Neural cell (in vitro differentiated cells): Measurements from ENCODE around the gene POLQ. TPM values are rescaled to one million over a fixed set of nuclear protein-coding genes. Genes with fewer than 3 reads are reported as not detected.
"Not testable (repeated sequence)": the region's sequence is repeated elsewhere in the genome, so short reads cannot be mapped to it uniquely, and the experiment has no call there.

Experiments used
- H2AFZ ChIP-seq: fragments of 200-600, 300-800 bp; sonication (generic), shearing (Covaris generic); 2 replicates; pipeline ENCODE4 v1.6.0; 2014; ENCODE audit warnings: low read depth, mild to moderate bottlenecking, antibody characterized with exemption, low read length, moderate library complexity
- H3F3A ChIP-seq: fragments of 200-600 bp; shearing (Covaris generic); 2 replicates; pipeline ENCODE4 v1.6.1; 2016; ENCODE audit warnings: mild to moderate bottlenecking, moderate library complexity, mixed read lengths, antibody characterized with exemption, low read length; ENCODE audit not compliant: insufficient read depth, poor library complexity, severe bottlenecking
- H3K27ac ChIP-seq: fragments of 200-600, 300-800 bp; sonication (generic), shearing (Covaris generic); 2 replicates; pipeline ENCODE4 v1.5.1; 2014; ENCODE audit warnings: mild to moderate bottlenecking, low read length, moderate library complexity
- H3K27me3 ChIP-seq: fragments of 300-800, 200-600 bp; sonication (generic), shearing (Covaris generic); 2 replicates; pipeline ENCODE4 v1.6.0; 2014; ENCODE audit warnings: mild to moderate bottlenecking, low read depth, low read length, moderate library complexity; ENCODE audit not compliant: insufficient read depth
- H3K36me3 ChIP-seq: fragments of 300-800, 200-600 bp; sonication (generic), shearing (Covaris generic); 2 replicates; pipeline ENCODE4 v1.5.1; 2014; ENCODE audit warnings: mild to moderate bottlenecking, antibody characterized with exemption, low read length, moderate library complexity; ENCODE audit not compliant: insufficient read depth
- H3K4me2 ChIP-seq: fragments of 300-800, 200-600 bp; sonication (generic), shearing (Covaris generic); 2 replicates; pipeline ENCODE4 v1.6.0; 2014; ENCODE audit warnings: mild to moderate bottlenecking, low read length
- H3K4me3 ChIP-seq: fragments of 300-800, 200-600 bp; sonication (generic), shearing (Covaris generic); 2 replicates; pipeline ENCODE4 v1.5.1; 2014; ENCODE audit warnings: mild to moderate bottlenecking, low read length, moderate library complexity
- H3K79me2 ChIP-seq: fragments of 200-600 bp; shearing (Covaris generic); replicated peaks from 2 replicates; pipeline ENCODE4 v1.6.0; 2014; ENCODE audit warnings: mild to moderate bottlenecking, low read length, moderate library complexity; ENCODE audit not compliant: insufficient read depth
- H3K9ac ChIP-seq: fragments of 300-800, 200-600 bp; sonication (generic), shearing (Covaris generic); 2 replicates; pipeline ENCODE4 v1.6.1; 2016; ENCODE audit warnings: mild to moderate bottlenecking, low read length, mixed read lengths
- H3K9me2 ChIP-seq: fragments of 200-600 bp; shearing (Covaris generic); 2 replicates; pipeline ENCODE4 v1.6.1; 2016; ENCODE audit warnings: mild to moderate bottlenecking, low read length, mixed read lengths; ENCODE audit not compliant: insufficient read depth
- H3K9me3 ChIP-seq: fragments of 200-600, 300-800 bp; sonication (generic), shearing (Covaris generic); 2 replicates; pipeline ENCODE4 v1.6.1; 2016; ENCODE audit warnings: mild to moderate bottlenecking, mixed run types, low read length, moderate library complexity, mixed read lengths
- H4K20me1 ChIP-seq: fragments of 200-600 bp; shearing (Covaris generic); 2 replicates; pipeline ENCODE4 v1.6.1; 2016; ENCODE audit warnings: mild to moderate bottlenecking, mixed run types; ENCODE audit not compliant: insufficient read depth
- polyA plus RNA-seq: library from polyadenylated mRNA; depleted of rRNA; stranded (reverse); fragments of >200 nt; gene quantifications from 2 replicates; pipeline ENCODE4 v1.2.3, GENCODE V29; 2014

POLQ gene
- polyA plus RNA-seq, 1 donor from 2014 or later: 0.10 TPM

DNA sequence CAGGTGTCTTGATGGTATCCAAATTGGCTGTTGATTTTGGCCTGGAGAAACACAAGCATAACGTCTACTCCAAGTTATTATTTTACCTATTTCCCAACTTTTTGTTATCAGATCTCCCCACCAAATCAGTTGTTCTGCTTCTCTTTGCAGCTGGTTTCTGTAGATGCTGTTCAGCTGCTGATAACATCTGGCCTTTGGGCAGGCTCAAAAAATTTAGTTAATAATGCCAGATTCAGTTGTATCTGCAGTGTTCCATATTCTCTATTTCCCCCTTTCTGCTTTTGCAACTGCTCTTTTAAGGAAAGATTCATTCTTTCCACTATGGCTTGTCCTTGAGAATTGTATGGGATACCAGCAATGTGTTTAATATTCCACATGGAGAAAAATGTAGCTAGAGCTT lies 149.8 kb downstream of the POLQ start:
- not testable (repeated sequence) for H4K20me1 ChIP-seq, H3K9me3 ChIP-seq, H3K36me3 ChIP-seq, H3K27ac ChIP-seq, H2AFZ ChIP-seq, H3F3A ChIP-seq, H3K79me2 ChIP-seq, H3K9me2 ChIP-seq, H3K4me3 ChIP-seq, H3K4me2 ChIP-seq, H3K9ac ChIP-seq, H3K27me3 ChIP-seq

DNA sequence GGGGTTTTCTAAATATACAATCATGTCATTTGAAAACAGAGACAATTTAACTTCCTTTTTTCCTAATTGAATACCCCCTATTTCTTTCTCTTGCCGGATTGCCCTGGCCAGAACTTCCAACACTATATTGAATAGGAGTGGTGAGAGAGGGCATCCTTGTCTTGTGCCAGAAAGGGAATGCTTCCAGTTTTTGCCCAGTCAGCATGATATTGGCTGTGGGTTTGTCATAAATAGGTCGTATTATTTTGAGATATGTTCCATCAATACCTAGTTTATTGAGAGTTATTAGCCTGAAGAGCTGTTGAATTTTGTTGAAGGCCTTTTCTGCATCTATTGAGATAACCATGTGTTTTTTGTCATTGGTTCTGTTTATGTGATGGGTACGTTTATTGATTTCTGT lies 157.5 kb downstream of the POLQ start:
- not testable (repeated sequence) for H3K79me2 ChIP-seq, H3K27ac ChIP-seq, H2AFZ ChIP-seq, H3K9ac ChIP-seq, H3K27me3 ChIP-seq, H3K9me3 ChIP-seq, H3K36me3 ChIP-seq, H3K9me2 ChIP-seq, H4K20me1 ChIP-seq, H3K4me3 ChIP-seq, H3F3A ChIP-seq, H3K4me2 ChIP-seq

Other genes with a start within 250 kb of the POLQ start
- not detected in 2 replicates for gene ARGFX, start 22.0 kb upstream of the POLQ start, polyA plus RNA-seq
- not detected in 2 replicates for gene FBXO40, start 47.4 kb upstream of the POLQ start, polyA plus RNA-seq
- 0.25 and 0.28 TPM in 2 replicates for gene HCLS1, start 114.9 kb upstream of the POLQ start, polyA plus RNA-seq
- gene GOLGB1, start 203.8 kb upstream of the POLQ start, polyA plus RNA-seq: 29.3 and 30.2 TPM in 2 replicates